Stimulated activated naive CD8-positive, alpha-beta T cell treated with anti-CD3 and anti-CD28 coated beads, Interleukin-15, Interleukin-2, amounts not matched to agents 100 ng/mL and 50 ng/mL, for 24 hours (primary cell): ENCODE data around the gene WNK1.
"Not testable (repeated sequence)": the region's sequence is repeated elsewhere in the genome, so short reads cannot be mapped to it uniquely, and the experiment has no call there.

Source experiments
- H3K27ac Mint-ChIP-seq: one replicate; pipeline ENCODE4 v1.8.0; 2021; ENCODE audit warnings: mild to moderate bottlenecking, mixed read lengths
- H3K27me3 Mint-ChIP-seq: one replicate; pipeline ENCODE4 v1.8.0; 2021; ENCODE audit warnings: mixed read lengths
- H3K36me3 Mint-ChIP-seq: one replicate; pipeline ENCODE4 v1.8.0; 2021; ENCODE audit warnings: low read depth, mixed read lengths
- H3K4me1 Mint-ChIP-seq: one replicate; pipeline ENCODE4 v1.8.0; 2021; ENCODE audit warnings: low read depth, mixed read lengths
- H3K4me3 Mint-ChIP-seq: one replicate; pipeline ENCODE4 v1.8.0; 2021; ENCODE audit warnings: mild to moderate bottlenecking, mixed read lengths
- H3K9me3 Mint-ChIP-seq: one replicate; pipeline ENCODE4 v1.8.0; 2021; ENCODE audit warnings: mixed read lengths

Gene WNK1

DNA sequence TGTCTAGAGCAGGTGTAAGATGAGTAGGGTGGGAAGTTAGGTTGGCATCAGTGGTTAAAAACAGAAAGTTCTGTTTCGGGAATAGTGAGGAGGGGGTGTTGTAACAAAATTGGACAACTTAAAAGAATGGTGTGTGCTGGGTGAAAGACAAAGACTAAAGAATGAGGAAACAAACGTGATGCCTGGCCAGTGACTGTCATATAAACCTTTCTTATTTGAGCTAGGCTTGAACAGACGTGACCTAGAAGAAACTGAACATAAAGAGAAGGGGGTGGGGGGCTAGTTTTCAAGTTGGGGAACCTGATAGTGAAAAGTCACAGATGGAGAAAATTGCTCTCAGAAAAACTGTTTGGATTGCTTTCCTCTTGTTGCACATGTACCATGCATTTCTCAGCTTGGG, 157.5 kb downstream of the WNK1 start:
- H3K36me3 Mint-ChIP-seq, result peaks cover 86% of the 10 kb centered on the region
- no peaks in the 10 kb centered on the region for H3K9me3 Mint-ChIP-seq
- peaks cover 23% of the 10 kb centered on the region for H3K4me1 Mint-ChIP-seq
- peak overlapping the region; percentile 54 for H3K27ac Mint-ChIP-seq
- H3K4me3 Mint-ChIP-seq, result no peak overlapping the region
- H3K27me3 Mint-ChIP-seq, result no peaks in the 10 kb centered on the region

DNA sequence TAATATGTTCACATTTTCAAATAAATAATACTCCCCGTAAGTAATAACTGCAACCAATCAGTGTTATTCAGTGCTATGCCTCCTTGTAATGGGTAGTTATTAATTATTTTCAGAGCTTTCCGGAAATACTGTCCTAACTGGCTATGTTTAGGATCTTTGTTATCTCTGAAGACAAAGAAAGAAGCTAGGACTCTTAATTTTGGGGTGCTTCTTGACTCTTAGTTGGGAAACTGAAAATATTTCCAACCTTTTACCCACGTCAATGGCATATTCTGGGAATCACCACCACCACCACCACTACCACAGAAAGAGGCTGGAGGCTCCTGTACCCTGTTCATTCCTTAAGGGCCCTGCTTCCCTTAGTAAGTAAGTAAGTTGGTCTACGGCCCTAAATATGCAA, 158.0 kb downstream of the WNK1 start:
- H3K27ac Mint-ChIP-seq, result peak overlapping the region; percentile 63
- H3K9me3 Mint-ChIP-seq, result no peaks in the 10 kb centered on the region
- no peaks in the 10 kb centered on the region for H3K27me3 Mint-ChIP-seq
- H3K4me1 Mint-ChIP-seq, result peaks cover 23% of the 10 kb centered on the region
- peaks cover 86% of the 10 kb centered on the region for H3K36me3 Mint-ChIP-seq
- H3K4me3 Mint-ChIP-seq, result no peak overlapping the region

DNA sequence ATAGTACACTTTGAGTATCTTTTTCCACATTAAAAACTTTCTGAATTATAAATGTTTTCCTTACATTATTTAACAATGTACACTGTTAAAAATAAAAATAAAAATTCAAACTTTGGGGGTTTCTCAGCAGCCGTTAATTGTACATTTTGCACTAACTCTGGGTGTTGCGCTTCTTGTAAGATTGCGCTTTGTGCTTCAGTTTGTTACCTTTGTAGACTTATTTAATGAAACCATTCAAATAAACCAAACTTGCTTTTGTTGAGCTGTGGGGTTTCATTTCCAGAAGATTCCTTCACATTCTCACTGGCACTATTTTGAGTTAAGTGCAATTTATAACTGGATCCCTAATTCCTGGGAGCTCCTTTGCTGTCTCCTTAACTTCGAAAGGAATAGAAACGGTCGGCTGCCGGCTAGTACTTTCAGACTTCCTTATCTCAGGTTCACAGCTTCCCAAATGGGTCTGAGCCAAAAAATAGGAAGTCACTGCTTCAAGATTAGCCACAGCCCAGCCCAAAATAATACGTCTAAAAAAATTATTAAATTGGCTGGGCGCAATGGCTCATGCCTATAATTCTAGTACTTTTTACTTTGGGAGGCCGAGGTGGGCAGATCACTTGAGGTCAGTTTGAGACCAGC, 158.9 kb downstream of the WNK1 start:
- H3K27me3 Mint-ChIP-seq, result no peaks in the 10 kb centered on the region
- no peaks in the 10 kb centered on the region for H3K9me3 Mint-ChIP-seq
- H3K4me3 Mint-ChIP-seq, result no peak overlapping the region
- peaks cover 20% of the 10 kb centered on the region for H3K4me1 Mint-ChIP-seq
- H3K27ac Mint-ChIP-seq, result no peak overlapping the region
- H3K36me3 Mint-ChIP-seq, result peaks cover 86% of the 10 kb centered on the region

DNA sequence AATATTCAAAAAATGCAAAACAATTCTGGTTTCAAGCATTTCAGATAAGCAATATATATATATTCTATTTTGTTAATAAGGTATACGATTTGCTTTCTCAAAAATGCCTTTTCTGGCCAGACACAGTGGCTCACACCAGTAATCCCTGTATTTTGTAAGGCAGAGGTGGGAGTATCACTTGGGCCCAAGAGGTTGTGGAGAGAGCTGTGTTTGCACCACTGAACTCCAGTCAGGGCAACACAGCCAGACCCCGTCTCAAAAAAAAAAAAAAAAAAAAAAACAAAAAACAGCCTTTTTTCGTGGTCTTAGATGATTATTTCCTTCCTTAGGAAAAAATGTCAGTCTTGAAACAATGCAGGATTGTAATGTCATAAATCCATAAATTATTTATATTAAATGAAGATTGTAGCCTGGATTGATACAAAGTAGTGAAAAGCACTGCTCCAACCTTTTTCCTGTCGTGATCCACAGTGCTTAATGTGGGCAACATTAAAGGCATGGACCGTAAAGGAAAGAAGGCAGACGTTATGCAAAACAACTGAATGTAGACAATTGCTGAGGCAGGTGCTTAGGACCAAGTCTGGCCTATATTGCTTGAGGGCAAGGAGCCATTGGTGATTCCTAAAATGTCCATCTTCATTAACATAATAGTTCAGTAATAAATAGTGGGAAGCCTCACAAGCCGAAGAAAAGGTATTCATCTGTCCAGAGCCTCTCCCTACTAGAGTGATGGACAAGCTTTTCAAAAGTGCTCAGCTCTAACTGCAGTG, 160.3 kb downstream of the WNK1 start:
- no peaks in the 10 kb centered on the region for H3K9me3 Mint-ChIP-seq
- H3K36me3 Mint-ChIP-seq, result peaks cover 88% of the 10 kb centered on the region
- H3K27me3 Mint-ChIP-seq, result no peaks in the 10 kb centered on the region
- H3K4me1 Mint-ChIP-seq, result peaks cover 20% of the 10 kb centered on the region
- H3K27ac Mint-ChIP-seq, result no peak overlapping the region
- H3K4me3 Mint-ChIP-seq, result no peak overlapping the region

DNA sequence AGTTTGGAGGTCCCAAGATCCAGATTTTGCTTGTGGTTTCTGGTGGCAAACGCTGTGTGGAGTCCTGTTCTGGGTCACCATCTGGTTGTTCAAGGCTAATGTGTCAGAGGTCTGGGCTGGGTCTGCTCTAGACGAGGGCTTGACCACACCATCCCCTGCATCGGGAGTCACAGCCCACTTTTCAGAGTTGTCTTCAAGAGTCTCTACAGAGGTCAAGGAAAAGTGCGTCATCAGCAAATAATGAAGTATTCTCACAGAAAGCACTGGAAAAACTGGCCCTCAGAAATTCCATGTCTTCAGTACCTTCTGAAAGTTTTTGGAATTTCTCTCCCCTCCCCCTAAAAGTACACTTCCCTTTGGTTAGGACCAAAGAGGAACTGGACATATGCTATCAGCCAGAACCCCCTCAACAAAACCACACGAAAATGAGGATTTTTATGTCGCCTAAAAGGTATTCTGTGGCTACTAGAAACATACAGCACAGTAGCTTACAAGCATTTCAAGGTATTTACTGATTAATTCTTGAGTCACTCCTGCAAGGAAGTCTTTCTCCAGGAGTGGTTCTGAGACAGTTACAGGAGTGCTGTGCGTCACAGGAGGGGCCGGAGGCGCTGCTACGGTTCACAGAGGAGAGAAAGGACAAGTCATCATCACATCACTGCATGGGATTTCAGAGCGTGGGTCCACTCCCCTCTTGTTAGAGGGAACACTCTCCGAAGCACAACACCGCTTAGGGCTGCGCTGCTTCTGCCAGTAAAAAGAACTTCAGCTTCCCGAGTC, 161.7 kb downstream of the WNK1 start:
- Mint-ChIP-seq H3K36me3 (peaks cover 86% of the 10 kb centered on the region), H3K9me3 (no peaks in the 10 kb centered on the region), H3K4me3 (no peak overlapping the region), H3K27ac (peak overlapping the region; percentile 51), H3K27me3 (no peaks in the 10 kb centered on the region), H3K4me1 (peaks cover 20% of the 10 kb centered on the region)

DNA sequence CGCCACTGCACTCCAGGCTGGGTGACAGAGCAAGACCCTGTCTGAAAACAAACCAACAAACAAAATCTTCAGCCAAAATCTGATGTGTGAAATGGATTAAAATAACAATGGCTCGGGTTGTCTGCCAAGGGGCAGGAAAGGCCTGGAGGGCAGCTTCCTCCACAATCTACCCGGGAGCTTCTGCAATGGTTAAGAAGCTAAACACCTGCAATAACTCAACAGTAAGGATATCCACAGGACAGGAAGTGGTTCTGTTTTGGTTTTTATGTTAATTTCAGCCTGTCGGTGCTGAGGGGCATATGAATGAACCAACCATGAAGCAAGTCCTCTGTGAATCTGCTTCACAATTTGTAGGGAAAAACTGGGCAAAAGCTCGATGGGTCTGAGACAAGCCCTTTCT, 162.7 kb downstream of the WNK1 start:
- Mint-ChIP-seq H3K4me1 (peaks cover 20% of the 10 kb centered on the region), H3K4me3 (no peak overlapping the region), H3K27ac (no peak overlapping the region), H3K9me3 (no peaks in the 10 kb centered on the region), H3K36me3 (peaks cover 78% of the 10 kb centered on the region), H3K27me3 (no peaks in the 10 kb centered on the region)

DNA sequence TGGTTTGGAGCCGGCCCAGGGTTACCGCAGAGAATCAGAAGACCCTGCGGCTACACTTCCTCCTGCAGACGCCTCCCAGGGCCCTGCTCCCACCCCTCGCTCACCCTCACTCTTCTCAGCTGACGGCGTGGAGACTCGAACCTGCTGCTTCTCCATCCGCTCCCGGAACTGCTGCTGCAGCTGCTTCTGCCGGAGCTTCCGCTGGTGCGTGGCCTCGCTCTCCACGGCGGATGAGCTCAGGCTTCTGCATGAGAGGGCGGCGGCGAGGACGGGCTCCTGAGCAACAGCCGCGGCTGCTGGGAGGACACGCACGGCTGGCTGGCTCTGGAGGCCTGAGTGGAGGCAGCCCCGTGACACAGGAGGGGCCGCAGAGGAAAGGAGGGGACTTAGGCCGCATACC, 163.9 kb downstream of the WNK1 start:
- Mint-ChIP-seq H3K4me1 (peaks cover 20% of the 10 kb centered on the region), H3K9me3 (no peaks in the 10 kb centered on the region), H3K36me3 (peaks cover 75% of the 10 kb centered on the region), H3K27me3 (no peaks in the 10 kb centered on the region), H3K27ac (no peak overlapping the region), H3K4me3 (peak overlapping the region; percentile 43)

DNA sequence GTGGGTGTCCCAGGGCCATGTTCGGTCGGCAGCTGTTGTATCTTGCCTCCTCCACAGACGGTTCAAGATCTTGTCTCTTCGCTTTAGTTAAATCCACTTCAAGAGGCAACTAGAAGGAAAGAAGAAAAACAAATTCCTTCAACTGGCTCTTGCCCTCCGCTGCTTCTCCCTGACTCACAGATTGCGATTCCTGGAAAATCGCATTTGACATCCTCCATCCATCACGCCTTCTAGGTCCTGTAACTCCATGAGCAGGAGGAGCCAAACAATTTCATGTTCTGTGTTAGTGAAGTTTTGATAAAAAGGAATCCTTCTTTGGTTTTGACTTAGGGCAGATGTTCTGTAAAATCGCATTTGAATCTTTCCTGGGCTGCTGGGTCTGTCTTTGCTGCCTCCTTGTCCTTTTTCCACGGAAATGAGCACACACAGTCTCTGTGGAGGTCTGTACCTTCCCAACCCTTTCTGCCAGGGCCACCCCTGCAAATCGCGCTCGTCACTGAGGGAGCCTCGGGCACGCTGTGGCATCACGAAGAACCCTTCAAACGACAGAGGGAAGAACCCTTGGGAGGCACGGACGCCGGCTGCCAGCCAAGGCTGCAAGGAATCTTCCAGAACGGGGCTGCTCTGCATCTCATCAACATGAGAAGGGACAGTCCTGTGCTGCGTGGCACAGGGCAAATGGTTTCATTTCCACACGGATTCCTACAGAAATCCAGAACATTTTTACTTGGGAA, 164.5 kb downstream of the WNK1 start:
- H3K27ac Mint-ChIP-seq, result peak overlapping the region; percentile 8
- H3K36me3 Mint-ChIP-seq, result peaks cover 75% of the 10 kb centered on the region
- peaks cover 20% of the 10 kb centered on the region for H3K4me1 Mint-ChIP-seq
- no peaks in the 10 kb centered on the region for H3K27me3 Mint-ChIP-seq
- H3K4me3 Mint-ChIP-seq, result no peak overlapping the region
- no peaks in the 10 kb centered on the region for H3K9me3 Mint-ChIP-seq

DNA sequence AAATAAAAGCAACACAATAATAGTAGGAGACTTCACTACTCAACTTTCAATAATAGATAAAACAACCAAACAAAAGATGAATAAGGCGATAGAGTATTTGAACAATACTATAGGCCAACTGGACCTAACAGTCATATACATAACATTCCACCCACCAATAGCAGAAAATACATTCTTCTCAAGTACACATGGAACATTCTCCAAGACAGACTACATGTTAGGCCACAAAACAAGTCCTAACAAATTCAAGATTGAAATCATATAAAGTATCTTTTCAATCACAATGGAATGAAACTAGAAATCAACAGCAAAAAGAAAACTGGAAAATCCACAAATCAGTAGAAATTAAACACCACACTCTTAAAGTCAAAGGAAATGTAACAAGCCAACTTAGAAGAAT, 168.3 kb downstream of the WNK1 start:
- H3K9me3 Mint-ChIP-seq, result no peaks in the 10 kb centered on the region
- peaks cover 4% of the 10 kb centered on the region for H3K4me1 Mint-ChIP-seq
- no peak overlapping the region for H3K4me3 Mint-ChIP-seq
- H3K36me3 Mint-ChIP-seq, result peaks cover 60% of the 10 kb centered on the region
- peak overlapping the region; percentile 64 for H3K27ac Mint-ChIP-seq
- no peaks in the 10 kb centered on the region for H3K27me3 Mint-ChIP-seq

DNA sequence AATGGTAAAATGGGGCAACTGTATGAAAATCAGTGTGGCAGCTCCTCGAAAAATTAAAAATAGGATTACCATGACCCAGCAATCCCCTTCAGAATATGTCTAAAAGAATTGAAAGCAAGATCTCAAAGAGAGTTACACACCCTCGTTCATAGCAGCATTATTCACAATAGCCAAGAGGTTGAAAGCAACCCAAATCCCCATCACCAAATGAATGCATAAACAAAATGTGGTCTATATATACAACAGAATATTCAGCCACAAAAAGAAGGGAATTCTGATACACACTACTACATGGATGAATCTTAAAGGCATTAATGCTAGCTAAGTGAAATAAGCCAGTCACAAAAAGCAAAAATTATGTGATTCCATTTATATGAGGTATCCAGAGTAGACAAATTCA, 169.9 kb downstream of the WNK1 start:
- Mint-ChIP-seq H3K36me3 (peaks cover 59% of the 10 kb centered on the region), H3K9me3 (no peaks in the 10 kb centered on the region), H3K4me3 (no peak overlapping the region), H3K27ac (no peak overlapping the region), H3K27me3 (no peaks in the 10 kb centered on the region), H3K4me1 (no peaks in the 10 kb centered on the region)

DNA sequence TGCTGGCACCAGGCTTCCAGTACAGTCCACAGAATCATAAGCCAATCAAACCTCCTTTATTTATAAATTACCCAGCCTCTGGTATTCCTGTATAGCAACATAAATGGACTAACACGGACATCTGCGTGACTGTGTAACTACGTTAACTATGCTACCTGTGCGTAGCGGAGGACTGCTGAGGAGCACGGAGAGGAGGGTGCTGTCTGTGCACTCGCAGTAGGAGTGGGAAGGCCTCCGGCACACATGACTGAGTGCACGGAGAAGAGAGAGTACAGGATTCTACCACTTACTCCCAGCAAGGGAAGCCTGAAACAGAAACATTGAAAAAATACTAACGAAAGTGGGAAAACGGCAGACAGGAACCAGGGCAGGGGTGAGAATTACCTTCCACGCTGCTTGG, 174.3 kb downstream of the WNK1 start:
- H3K27me3 Mint-ChIP-seq, result no peaks in the 10 kb centered on the region
- no peak overlapping the region for H3K27ac Mint-ChIP-seq
- no peaks in the 10 kb centered on the region for H3K4me1 Mint-ChIP-seq

DNA sequence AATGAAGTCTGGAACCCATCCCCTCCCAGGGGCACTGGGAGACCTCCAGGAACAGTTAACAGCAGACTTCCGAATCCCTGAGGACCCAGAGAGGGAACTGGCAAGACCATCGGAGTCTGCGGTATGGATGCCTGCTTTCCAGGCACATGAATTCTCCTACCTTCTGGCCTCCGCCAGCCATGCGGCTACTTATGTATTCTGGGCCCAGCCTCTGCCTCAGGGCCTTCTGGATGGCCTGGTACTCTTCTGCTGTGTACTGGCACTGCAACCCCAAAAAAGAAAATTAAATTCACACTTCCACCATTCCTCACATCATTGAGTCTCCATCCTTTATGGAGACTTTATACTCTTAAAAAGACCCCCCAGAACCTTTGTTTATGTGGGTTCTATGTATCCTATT, 178.7 kb downstream of the WNK1 start:
- peaks cover 50% of the 10 kb centered on the region for H3K36me3 Mint-ChIP-seq

More for the DNA sequence above, 174.3 kb downstream of the WNK1 start:
- Mint-ChIP-seq H3K36me3 (peaks cover 61% of the 10 kb centered on the region), H3K9me3 (no peaks in the 10 kb centered on the region), H3K4me3 (no peak overlapping the region)

DNA sequence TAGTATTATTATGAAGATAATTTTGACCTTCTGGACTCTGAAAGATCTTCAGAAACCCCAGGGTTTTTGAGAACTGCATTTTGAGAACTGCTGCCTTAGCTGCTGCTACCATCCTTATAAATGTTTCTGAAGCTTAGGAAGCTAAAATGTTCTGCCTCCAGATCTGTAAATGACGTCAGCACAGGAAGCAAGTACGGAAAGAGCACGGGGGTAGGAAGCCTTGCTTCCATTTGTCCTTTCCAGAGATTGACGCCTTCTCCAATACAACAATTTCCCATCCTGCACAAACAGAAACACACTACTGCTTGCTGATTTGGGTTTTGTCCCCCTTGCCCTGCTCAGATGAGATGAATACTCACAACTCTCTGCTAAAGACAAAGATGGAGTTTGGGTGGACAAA, 179.2 kb downstream of the WNK1 start:
- no peaks in the 10 kb centered on the region for H3K4me1 Mint-ChIP-seq
- H3K4me3 Mint-ChIP-seq, result no peak overlapping the region
- H3K36me3 Mint-ChIP-seq, result peaks cover 47% of the 10 kb centered on the region
- no peak overlapping the region for H3K27ac Mint-ChIP-seq
- H3K27me3 Mint-ChIP-seq, result no peaks in the 10 kb centered on the region
- no peaks in the 10 kb centered on the region for H3K9me3 Mint-ChIP-seq

More for the DNA sequence above, 178.7 kb downstream of the WNK1 start:
- Mint-ChIP-seq H3K27me3 (no peaks in the 10 kb centered on the region), H3K4me3 (no peak overlapping the region), H3K27ac (no peak overlapping the region), H3K9me3 (no peaks in the 10 kb centered on the region), H3K4me1 (no peaks in the 10 kb centered on the region)

DNA sequence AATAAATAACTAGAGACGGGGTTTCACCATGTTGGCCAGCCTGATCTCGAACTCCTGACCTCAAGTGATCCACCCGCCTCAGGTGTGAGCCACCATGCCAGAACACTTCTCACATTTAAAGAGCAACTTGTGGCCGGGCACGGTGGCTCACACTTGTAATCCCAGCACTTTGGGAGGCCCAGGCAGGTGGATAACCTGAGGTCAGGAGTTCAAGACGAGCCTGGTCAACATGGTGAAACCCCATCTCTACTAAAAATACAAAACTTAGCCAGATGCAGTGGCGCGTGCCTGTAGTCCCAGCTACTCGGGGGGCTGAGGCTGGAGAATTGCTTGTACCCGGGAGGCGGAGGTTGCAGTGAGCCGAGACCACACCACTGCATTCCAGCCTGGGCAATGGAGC, 183.5 kb downstream of the WNK1 start:
- H3K4me1 Mint-ChIP-seq, H3K9me3 Mint-ChIP-seq, H3K4me3 Mint-ChIP-seq, H3K27ac Mint-ChIP-seq, H3K27me3 Mint-ChIP-seq: not testable (repeated sequence)
- peaks cover 51% of the 10 kb centered on the region for H3K36me3 Mint-ChIP-seq
